Retinal pigment epithelial cell (primary cell): Measurements from ENCODE around the gene TRAPPC12.

ENCODE experiments used
- DNase-seq: peaks from one replicate; pipeline ENCODE4 v3.0.0-alpha.2; 2010; ENCODE audit warnings: low read depth
- H3K4me3 ChIP-seq: 2 replicates; pipeline ENCODE4 v1.5.1; 2011; ENCODE audit warnings: mild to moderate bottlenecking, low read length, control low read depth, moderate library complexity
- CTCF ChIP-seq: conservative IDR thresholded peaks from 2 replicates; pipeline ENCODE4 v1.5.1; 2011; ENCODE audit warnings: low read depth, low read length, control low read depth, inconsistent platforms

Gene TRAPPC12

GRCh38 chr2:3465328-3465727 lies 85.8 kb downstream of the TRAPPC12 start:
- no peak overlapping the region for H3K4me3 ChIP-seq
- DNase-seq = no peak
- no peak for TF ChIP-seq CTCF

GRCh38 chr2:3465844-3466481 lies 86.5 kb downstream of the TRAPPC12 start:
- TF ChIP-seq CTCF = no peak
- peak; percentile 75 for DNase-seq
- H3K4me3 ChIP-seq = no peak overlapping the region

DNA sequence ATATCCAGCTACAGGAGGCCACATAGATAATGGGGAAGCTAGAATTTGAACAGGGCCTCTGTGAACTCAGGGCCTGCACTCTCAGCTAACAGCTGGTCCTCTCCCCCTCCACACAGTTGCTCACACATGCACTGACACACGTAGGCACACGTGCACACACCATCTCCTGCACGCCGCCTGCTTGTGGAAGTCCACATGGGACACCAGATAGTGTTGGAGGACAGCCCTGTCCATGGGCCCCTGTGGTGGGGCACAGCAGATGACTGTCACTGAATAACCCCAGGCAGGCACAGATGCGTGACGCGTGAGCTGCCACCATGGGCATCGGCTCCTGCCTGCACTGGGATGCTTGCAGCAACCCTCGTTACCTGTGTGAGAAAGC lies 87.0 kb downstream of the TRAPPC12 start:
- no peak for DNase-seq
- H3K4me3 ChIP-seq = no peak overlapping the region
- no peak for TF ChIP-seq CTCF

DNA sequence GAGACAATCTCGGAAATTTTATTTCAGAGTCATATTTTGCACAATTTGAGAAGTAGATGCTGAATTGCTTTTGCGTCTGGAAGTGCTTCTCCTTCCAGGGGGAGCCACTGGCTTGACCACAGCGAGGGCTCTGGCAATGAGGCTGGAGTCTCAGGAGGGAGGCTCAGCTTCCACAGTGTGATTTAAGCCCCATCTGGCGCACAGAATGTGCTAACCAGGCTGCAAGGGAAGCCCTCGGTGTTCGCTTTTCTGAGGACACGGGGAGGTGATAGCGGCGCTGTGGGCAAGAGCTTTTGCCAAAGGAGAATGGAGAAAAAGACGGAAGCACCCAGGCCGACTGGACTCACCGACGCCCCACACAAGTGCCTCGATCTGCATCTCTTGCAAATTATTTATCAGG lies 87.5 kb downstream of the TRAPPC12 start:
- no peak for TF ChIP-seq CTCF
- H3K4me3 ChIP-seq = no peak overlapping the region
- DNase-seq = no peak

- no peak for TF ChIP-seq CTCF
- no peak for DNase-seq
- H3K4me3 ChIP-seq = no peak overlapping the region
These were observed 88.2 kb downstream of the TRAPPC12 start for GRCh38 chr2:3467654-3468053.

DNA sequence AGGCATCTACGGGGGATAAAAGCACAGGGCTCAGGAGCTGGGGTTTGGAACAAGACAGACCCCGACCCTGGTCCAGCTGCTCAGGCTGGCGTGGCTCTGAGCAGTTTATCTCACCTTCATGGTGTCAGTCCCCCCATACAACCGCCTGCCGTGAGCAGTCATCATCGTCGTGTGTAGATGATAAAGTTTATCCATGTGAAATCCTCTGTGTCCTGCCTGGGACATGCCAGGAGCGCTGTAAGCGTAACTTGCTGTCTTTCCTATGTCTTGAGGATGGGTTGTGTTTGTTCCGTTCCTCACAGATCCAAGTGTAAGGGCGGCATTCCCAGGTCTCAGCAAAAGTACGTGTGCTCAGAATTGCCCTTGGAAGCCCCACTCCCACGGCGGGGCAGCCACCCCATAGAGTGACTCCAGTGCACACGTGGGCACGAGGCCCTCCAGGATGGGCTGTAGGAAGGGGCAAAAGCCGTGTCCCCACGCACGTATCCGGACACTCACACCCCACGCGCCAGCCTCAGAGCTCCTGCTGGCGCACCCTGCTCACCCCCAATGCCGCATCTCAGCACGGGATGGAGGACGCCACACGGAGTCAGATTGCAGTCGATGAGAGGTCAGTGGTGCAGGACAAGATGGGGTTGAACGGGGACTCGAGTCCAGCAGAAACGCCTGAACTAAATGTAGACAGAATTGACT lies 88.9 kb downstream of the TRAPPC12 start:
- no peak for DNase-seq

More for the DNA sequence above, 88.9 kb downstream of the TRAPPC12 start:
- no peak for TF ChIP-seq CTCF
- H3K4me3 ChIP-seq = no peak overlapping the region
